Ishikawa (cell line): ENCODE data around the gene YTHDF2.

Source experiments
- CEBPB ChIP-seq: IDR thresholded peaks from 2 replicates; pipeline ENCODE4 v1.6.1; 2012
- EP300 ChIP-seq: IDR thresholded peaks from 2 replicates; pipeline ENCODE4 v1.6.1; 2012; ENCODE audit warnings: borderline replicate concordance
- NFIC ChIP-seq: IDR thresholded peaks from 2 replicates; pipeline ENCODE4 v1.6.1; 2012
- RAD21 ChIP-seq: IDR thresholded peaks from 2 replicates; pipeline ENCODE4 v1.6.1; 2012; ENCODE audit warnings: low read depth
- TAF1 ChIP-seq: IDR thresholded peaks from 2 replicates; pipeline ENCODE4 v1.6.1; 2012; ENCODE audit warnings: low read depth, mild to moderate bottlenecking
- TCF12 ChIP-seq: IDR thresholded peaks from 2 replicates; pipeline ENCODE4 v1.6.1; 2012; ENCODE audit warnings: low read depth
- TEAD4 ChIP-seq: IDR thresholded peaks from 2 replicates; pipeline ENCODE4 v1.6.1; 2012
- YY1 ChIP-seq: IDR thresholded peaks from 2 replicates; pipeline ENCODE4 v1.6.1; 2012; ENCODE audit warnings: low read depth
- ZBTB7A ChIP-seq: IDR thresholded peaks from 2 replicates; pipeline ENCODE4 v1.6.1; 2012; ENCODE audit warnings: low read depth
- TF ChIP-seq, protein P1 (sequence below): IDR thresholded peaks from 2 replicates; pipeline ENCODE4 v1.6.1; 2012
- TF ChIP-seq, protein P2 (sequence below): IDR thresholded peaks from 2 replicates; pipeline ENCODE4 v1.6.1; 2012
- TF ChIP-seq, protein P3 (sequence below): IDR thresholded peaks from 2 replicates; pipeline ENCODE4 v1.6.1; 2012; ENCODE audit warnings: low read depth, mild to moderate bottlenecking

DNA sequence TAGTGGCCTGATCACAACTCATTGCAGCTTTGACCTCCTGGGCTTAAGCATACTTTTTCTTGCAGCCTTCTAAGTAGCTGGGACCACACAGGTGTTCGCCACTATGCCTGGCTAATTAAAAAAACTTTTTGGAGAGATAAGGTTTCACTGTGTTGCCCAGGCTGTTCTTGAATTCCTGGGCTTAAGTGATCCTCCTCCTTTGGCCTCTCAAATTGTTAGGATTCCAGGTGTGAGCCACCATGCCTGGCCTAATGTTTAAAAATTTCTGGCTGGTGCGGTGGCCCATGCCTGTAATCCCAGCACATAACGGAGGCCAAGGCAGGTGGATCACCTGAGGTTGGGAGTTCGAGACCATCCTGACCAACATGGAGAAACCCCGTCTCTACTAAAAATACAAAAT, 24.4 kb downstream of the YTHDF2 start:
- TF ChIP-seq TAF1 (no peak), YY1 (no peak), RAD21 (no peak), CEBPB (no peak), ZBTB7A (no peak), NFIC (no peak), EP300 (no peak), TEAD4 (no peak; the same call in 1 of the 2 replicates), TCF12 (no peak)
- TF ChIP-seq, protein P1, sequence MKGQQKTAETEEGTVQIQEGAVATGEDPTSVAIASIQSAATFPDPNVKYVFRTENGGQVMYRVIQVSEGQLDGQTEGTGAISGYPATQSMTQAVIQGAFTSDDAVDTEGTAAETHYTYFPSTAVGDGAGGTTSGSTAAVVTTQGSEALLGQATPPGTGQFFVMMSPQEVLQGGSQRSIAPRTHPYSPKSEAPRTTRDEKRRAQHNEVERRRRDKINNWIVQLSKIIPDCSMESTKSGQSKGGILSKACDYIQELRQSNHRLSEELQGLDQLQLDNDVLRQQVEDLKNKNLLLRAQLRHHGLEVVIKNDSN = no peak
- TF ChIP-seq, protein P2, sequence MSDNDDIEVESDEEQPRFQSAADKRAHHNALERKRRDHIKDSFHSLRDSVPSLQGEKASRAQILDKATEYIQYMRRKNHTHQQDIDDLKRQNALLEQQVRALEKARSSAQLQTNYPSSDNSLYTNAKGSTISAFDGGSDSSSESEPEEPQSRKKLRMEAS = no peak
- TF ChIP-seq, protein P3, sequence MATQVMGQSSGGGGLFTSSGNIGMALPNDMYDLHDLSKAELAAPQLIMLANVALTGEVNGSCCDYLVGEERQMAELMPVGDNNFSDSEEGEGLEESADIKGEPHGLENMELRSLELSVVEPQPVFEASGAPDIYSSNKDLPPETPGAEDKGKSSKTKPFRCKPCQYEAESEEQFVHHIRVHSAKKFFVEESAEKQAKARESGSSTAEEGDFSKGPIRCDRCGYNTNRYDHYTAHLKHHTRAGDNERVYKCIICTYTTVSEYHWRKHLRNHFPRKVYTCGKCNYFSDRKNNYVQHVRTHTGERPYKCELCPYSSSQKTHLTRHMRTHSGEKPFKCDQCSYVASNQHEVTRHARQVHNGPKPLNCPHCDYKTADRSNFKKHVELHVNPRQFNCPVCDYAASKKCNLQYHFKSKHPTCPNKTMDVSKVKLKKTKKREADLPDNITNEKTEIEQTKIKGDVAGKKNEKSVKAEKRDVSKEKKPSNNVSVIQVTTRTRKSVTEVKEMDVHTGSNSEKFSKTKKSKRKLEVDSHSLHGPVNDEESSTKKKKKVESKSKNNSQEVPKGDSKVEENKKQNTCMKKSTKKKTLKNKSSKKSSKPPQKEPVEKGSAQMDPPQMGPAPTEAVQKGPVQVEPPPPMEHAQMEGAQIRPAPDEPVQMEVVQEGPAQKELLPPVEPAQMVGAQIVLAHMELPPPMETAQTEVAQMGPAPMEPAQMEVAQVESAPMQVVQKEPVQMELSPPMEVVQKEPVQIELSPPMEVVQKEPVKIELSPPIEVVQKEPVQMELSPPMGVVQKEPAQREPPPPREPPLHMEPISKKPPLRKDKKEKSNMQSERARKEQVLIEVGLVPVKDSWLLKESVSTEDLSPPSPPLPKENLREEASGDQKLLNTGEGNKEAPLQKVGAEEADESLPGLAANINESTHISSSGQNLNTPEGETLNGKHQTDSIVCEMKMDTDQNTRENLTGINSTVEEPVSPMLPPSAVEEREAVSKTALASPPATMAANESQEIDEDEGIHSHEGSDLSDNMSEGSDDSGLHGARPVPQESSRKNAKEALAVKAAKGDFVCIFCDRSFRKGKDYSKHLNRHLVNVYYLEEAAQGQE = no peak
